Esophagus muscularis mucosa (tissue), 4 donors: ENCODE data around the gene SLC35G1.

Experiments
- EP300 ChIP-seq: sonication (generic); formaldehyde crosslinking; IDR thresholded peaks from one replicate; pipeline ENCODE4 v1.6.1; 2017; ENCODE audit warnings: antibody characterized with exemption
- POLR2A ChIP-seq: fragments of 450-650 bp; IDR thresholded peaks from one replicate; pipeline ENCODE4 v1.6.1; 2017; ENCODE audit warnings: antibody characterized with exemption, moderate library complexity, mild to moderate bottlenecking, low read depth
- POLR2AphosphoS5 ChIP-seq, 2 donors: sonication (generic); formaldehyde crosslinking; IDR thresholded peaks; one replicate each; pipeline ENCODE4 v1.6.1; 2017; ENCODE audit warnings: antibody characterized with exemption in 2 of 2
- TF ChIP-seq, protein P1 (sequence below), 3 experiments: fragments of 200-600 bp in 2 of 3; fragments of 450-650 bp in 1 of 3; sonication (generic) in 2 of 3; IDR thresholded peaks; one replicate each; pipeline ENCODE4 v1.5.1; 2017 to 2019; ENCODE audit warnings: antibody characterized with exemption in 3 of 3, mild to moderate bottlenecking in 2 of 3, moderate library complexity in 1 of 3

- TF ChIP-seq, protein P1, sequence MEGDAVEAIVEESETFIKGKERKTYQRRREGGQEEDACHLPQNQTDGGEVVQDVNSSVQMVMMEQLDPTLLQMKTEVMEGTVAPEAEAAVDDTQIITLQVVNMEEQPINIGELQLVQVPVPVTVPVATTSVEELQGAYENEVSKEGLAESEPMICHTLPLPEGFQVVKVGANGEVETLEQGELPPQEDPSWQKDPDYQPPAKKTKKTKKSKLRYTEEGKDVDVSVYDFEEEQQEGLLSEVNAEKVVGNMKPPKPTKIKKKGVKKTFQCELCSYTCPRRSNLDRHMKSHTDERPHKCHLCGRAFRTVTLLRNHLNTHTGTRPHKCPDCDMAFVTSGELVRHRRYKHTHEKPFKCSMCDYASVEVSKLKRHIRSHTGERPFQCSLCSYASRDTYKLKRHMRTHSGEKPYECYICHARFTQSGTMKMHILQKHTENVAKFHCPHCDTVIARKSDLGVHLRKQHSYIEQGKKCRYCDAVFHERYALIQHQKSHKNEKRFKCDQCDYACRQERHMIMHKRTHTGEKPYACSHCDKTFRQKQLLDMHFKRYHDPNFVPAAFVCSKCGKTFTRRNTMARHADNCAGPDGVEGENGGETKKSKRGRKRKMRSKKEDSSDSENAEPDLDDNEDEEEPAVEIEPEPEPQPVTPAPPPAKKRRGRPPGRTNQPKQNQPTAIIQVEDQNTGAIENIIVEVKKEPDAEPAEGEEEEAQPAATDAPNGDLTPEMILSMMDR (IDR thresholded peaks at IDR 0.05): no peak
- TF ChIP-seq POLR2A (no peak), POLR2AphosphoS5 (IDR thresholded peaks at IDR 0.05) (no peak), EP300 (no peak)
These were observed 969 bp downstream of the SLC35G1 start for GRCh38 chr10:93894516-93895378.
